GM12865 (cell line): Measurements from ENCODE around the gene NSD2.
A peak's percentile ranks its signal among the peaks of the same experiment; 100 is the strongest.
"Not testable (repeated sequence)": the region's sequence is repeated elsewhere in the genome, so short reads cannot be mapped to it uniquely, and the experiment has no call there.

Experiments used
- DNase-seq: peaks from one replicate; pipeline ENCODE4 v3.0.0; 2010; ENCODE audit warnings: low read depth
- H3K4me3 ChIP-seq: 2 replicates; pipeline ENCODE4 v1.5.1; 2011; ENCODE audit warnings: mild to moderate bottlenecking, low read depth, low read length, control low read depth
- TF ChIP-seq, protein P1 (sequence below): IDR thresholded peaks from 2 replicates; pipeline ENCODE4 v1.5.1; 2011; ENCODE audit warnings: low read length, control low read depth, low read depth, inconsistent platforms; ENCODE audit not compliant: insufficient read depth; ENCODE audit errors: missing control alignments

The NSD2 gene

GRCh38 chr4:2008921-2009650, 137.9 kb downstream of the NSD2 start, which contains the start of gene NELFA:
Gene NELFA (minus strand): TSS chr4:2008974. CDS start chr4:2008959, 15 bp downstream.
- DNase-seq: peak; percentile 97
- TF ChIP-seq, protein P1, sequence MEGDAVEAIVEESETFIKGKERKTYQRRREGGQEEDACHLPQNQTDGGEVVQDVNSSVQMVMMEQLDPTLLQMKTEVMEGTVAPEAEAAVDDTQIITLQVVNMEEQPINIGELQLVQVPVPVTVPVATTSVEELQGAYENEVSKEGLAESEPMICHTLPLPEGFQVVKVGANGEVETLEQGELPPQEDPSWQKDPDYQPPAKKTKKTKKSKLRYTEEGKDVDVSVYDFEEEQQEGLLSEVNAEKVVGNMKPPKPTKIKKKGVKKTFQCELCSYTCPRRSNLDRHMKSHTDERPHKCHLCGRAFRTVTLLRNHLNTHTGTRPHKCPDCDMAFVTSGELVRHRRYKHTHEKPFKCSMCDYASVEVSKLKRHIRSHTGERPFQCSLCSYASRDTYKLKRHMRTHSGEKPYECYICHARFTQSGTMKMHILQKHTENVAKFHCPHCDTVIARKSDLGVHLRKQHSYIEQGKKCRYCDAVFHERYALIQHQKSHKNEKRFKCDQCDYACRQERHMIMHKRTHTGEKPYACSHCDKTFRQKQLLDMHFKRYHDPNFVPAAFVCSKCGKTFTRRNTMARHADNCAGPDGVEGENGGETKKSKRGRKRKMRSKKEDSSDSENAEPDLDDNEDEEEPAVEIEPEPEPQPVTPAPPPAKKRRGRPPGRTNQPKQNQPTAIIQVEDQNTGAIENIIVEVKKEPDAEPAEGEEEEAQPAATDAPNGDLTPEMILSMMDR: no peak
- H3K4me3 ChIP-seq: peak within 1 kb of the TSS; percentile 93

DNA sequence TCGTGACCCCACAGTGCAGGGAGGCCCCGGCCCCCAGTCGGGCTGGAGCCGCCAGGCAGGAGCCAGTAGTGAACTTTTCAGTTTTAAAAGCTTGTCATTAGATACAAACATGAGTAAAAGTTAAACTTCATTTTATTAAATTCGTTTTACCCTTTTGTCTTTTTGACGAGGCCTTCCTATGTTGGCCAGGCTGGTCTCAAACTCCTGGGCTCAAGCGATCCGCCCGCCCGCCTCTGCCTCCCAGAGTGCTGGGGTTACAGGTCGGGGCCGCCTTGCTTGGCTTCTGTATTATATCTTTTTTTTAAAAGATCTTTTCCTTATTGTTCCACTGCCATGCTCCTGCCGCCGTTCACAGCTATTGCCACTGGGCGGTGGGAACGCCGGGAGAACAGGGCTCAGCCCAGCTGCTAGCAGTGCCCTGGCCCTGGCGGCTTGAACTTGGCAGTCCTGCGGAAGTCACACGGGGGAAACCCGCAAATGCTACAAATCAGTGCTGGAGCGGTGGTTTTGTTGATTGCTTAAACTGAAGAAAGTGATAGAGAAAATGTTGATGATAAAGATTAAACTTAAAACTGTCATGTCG, 138.5 kb downstream of the NSD2 start:
- TF ChIP-seq, protein P1: no peak
- DNase-seq: peak; percentile 68
- peak overlapping the region; percentile 93 for H3K4me3 ChIP-seq

DNA sequence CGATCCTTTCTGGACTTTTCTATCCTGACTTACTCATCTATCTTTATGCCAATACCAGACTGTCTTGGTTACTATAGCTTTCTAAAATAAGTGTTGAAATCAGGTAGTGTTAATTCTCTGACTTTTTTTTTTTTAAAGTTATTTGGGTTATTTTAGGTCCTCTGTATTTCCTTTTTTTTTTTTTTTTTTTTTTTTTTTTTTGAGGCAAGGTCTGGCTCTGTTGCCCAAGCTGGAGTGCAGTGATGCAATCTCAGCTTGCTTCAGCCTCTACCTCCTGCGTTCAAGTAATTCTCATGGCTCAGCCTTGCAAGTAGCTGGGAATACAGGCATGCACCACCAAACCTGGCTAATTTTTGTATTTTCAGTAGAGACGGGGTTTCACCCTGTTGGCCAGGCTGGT, 140.4 kb downstream of the NSD2 start:
- H3K4me3 ChIP-seq: no peak overlapping the region
- DNase-seq: no peak
- TF ChIP-seq, protein P1: no peak

GRCh38 chr4:2015008-2015407, 143.8 kb downstream of the NSD2 start:
- no peak for DNase-seq
- no peak overlapping the region for H3K4me3 ChIP-seq
- TF ChIP-seq, protein P1: no peak

DNA sequence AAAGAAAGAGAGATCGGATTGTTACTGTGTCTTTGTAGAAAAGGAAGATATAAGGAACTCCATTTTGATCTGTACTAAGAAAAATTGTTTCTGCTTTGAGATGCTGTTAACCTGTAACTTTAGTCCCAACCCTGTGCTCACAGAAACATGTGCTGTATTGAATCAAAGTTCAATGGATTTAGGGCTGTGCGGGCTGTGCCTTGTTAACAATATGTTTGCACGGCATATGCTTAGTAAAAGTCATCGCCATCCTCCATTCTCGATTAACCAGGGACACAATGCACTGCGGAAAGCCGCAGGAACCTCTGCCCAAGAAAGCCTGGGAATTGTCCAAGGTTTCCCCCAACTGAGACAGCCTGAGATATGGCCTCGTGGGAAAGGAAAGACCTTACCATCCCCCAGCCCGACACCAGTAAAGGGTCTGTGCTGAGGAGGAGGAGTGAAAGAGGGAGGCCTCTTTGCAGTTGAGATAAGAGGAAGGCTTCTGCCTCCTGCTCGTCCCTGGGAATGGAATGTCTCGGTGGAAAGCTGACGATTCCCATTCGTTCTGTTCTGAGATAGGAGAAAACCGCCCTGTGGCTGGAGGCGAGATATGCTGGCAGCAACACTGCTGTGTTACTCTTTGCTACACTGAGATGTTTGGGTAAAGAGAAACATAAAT, 150.3 kb downstream of the NSD2 start:
- DNase-seq, H3K4me3 ChIP-seq: not testable (repeated sequence)

- H3K4me3 ChIP-seq: no peak overlapping the region
- no peak for DNase-seq
- TF ChIP-seq, protein P1: no peak
Measured at GRCh38 chr4:2024683-2025082, 153.5 kb downstream of the NSD2 start.

- H3K4me3 ChIP-seq: no peak overlapping the region
- DNase-seq: no peak
- TF ChIP-seq, protein P1: no peak
Measured at GRCh38 chr4:2025817-2026216, 154.6 kb downstream of the NSD2 start.

GRCh38 chr4:2027120-2027519, 155.9 kb downstream of the NSD2 start:
- not testable (repeated sequence) for H3K4me3 ChIP-seq, DNase-seq

GRCh38 chr4:2031161-2031560, 160.0 kb downstream of the NSD2 start:
- not testable (repeated sequence) for DNase-seq, H3K4me3 ChIP-seq
